Testis (tissue), 3 donors: ENCODE data around the gene TMEM151B. TPM values are rescaled to one million over a fixed set of nuclear protein-coding genes. Genes with fewer than 3 reads are reported as not detected.
"Not testable (repeated sequence)": the region's sequence is repeated elsewhere in the genome, so short reads cannot be mapped to it uniquely, and the experiment has no call there.

Experiments used
- DNase-seq: peaks from one replicate; pipeline ENCODE4 v3.0.0-alpha.2; 2019
- H3K27ac ChIP-seq, 2 donors: fragments of 200-600 bp; sonication (generic); one replicate each; pipeline ENCODE4 v1.5.1; 2019
- H3K27me3 ChIP-seq: fragments of 200-600 bp; sonication (generic); one replicate; pipeline ENCODE4 v1.5.1; 2019
- H3K36me3 ChIP-seq: fragments of 200-600 bp; sonication (generic); one replicate; pipeline ENCODE4 v1.5.1; 2017; ENCODE audit warnings: low read depth; ENCODE audit errors: missing control alignments
- H3K4me1 ChIP-seq: fragments of 200-600 bp; sonication (generic); one replicate; pipeline ENCODE4 v1.5.1; 2019
- H3K4me3 ChIP-seq, 2 donors: fragments of 200-600 bp; sonication (generic); one replicate each; pipeline ENCODE4 v1.5.1; 2017 to 2019
- H3K9me3 ChIP-seq: fragments of 200-600 bp; sonication (generic); one replicate; pipeline ENCODE4 v1.5.1; 2017
- POLR2A ChIP-seq: fragments of 450-650 bp; IDR thresholded peaks from one replicate; pipeline ENCODE4 v1.6.1; 2017; ENCODE audit warnings: antibody characterized with exemption, mild to moderate bottlenecking, moderate library complexity
- WGBS, 2 donors: methylation state at CpG; one replicate each; pipeline ENCODE4 v1.1.5; 2018; 5-methylcytosine and 5-hydroxymethylcytosine counted together
- intact Hi-C: fragments of 100-400 bp; cut with DNase I; formaldehyde crosslinking; loops from one replicate; pipeline ENCODE4 v1.15.1; 2023; ENCODE audit warnings: low total_unique reads
- polyA plus RNA-seq: library from polyadenylated mRNA; stranded (reverse); fragments of 350-450 nt; fragmentation: Illumina TruSeq; extraction: RNeasy Lipid Tissue Mini Kit (QIAGEN cat#74804); gene quantifications from one replicate; pipeline ENCODE4 v1.2.3, GENCODE V29; 2014; ENCODE audit warnings: low read depth, low replicate concordance; ENCODE audit not compliant: insufficient read depth
- total RNA-seq, 2 donors: library from RNA; depleted of rRNA; stranded (reverse); fragments of >200 nt; gene quantifications; one replicate each; pipeline ENCODE4 v1.2.3, GENCODE V29; 2016
- TF ChIP-seq, protein P1 (sequence below), 3 experiments: fragments of 450-650 bp in 2 of 3; fragments of 200-600 bp in 1 of 3; sonication (generic) in 1 of 3; IDR thresholded peaks; one replicate each; pipeline ENCODE4 v1.5.1; 2016 to 2019; ENCODE audit warnings: antibody characterized with exemption in 3 of 3, mild to moderate bottlenecking in 2 of 3, moderate library complexity in 1 of 3

TMEM151B gene
- total and polyA plus RNA-seq, 3 donors from 2014 or later: 1.3 to 2.8 (median 1.6) TPM

DNA sequence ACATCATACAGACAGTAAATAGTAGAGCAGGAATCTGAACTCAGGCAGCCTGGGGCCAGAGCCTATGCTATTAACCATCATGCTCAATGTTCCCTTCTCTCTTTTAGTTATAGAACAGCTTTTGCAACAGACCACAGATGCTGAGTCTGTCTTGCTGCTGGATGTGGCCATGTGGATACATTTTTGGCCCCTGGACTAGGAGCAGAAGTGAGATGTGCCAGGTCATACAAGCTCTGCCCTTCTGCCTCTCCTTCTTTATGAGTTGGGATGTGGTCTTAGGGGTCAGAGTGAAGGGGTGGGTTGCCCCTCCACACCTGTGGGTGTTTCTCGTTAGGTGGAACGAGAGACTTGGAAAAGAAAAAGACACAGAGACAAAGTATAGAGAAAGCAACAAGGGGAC lies 57.5 kb downstream of the TMEM151B start:
- Histone ChIP-seq H3K9me3 (no peaks in the 10 kb centered on the region), H3K4me1 (no peaks in the 10 kb centered on the region), H3K27me3 (no peaks in the 10 kb centered on the region), H3K27ac (no peak overlapping the region), H3K4me3 (no peak overlapping the region), H3K36me3 (no peaks in the 10 kb centered on the region)
- TF ChIP-seq, protein P1, sequence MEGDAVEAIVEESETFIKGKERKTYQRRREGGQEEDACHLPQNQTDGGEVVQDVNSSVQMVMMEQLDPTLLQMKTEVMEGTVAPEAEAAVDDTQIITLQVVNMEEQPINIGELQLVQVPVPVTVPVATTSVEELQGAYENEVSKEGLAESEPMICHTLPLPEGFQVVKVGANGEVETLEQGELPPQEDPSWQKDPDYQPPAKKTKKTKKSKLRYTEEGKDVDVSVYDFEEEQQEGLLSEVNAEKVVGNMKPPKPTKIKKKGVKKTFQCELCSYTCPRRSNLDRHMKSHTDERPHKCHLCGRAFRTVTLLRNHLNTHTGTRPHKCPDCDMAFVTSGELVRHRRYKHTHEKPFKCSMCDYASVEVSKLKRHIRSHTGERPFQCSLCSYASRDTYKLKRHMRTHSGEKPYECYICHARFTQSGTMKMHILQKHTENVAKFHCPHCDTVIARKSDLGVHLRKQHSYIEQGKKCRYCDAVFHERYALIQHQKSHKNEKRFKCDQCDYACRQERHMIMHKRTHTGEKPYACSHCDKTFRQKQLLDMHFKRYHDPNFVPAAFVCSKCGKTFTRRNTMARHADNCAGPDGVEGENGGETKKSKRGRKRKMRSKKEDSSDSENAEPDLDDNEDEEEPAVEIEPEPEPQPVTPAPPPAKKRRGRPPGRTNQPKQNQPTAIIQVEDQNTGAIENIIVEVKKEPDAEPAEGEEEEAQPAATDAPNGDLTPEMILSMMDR (IDR thresholded peaks at IDR 0.05): no peak
- TF ChIP-seq POLR2A: no peak
- intact Hi-C loops: no loop called here
- WGBS, 2 donors: 64 to 91% methylated on average over 2 of the region's 2 CpGs
- no peak for DNase-seq

DNA sequence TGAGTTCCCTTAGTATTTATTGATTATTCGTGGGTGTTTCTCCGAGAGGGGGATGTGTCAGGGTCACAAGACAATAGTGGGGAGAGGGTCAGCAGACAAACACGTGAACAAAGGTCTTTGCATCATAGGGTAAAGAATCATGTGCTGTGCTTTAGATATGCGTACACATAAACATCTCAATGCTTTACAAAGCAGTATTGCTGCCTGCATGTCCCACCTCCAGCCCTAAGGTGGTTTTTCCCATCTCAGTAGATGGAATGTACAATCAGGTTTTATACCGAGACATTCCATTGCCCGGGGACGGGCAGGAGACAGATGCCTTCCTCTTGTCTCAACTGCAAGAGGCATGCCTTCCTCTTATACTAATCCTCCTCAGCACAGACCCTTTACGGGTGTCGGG lies 58.0 kb downstream of the TMEM151B start:
- WGBS, 2 donors: 45 to 47% methylated on average over 7 of the region's 9 CpGs
- H3K27ac ChIP-seq, H3K36me3 ChIP-seq, H3K9me3 ChIP-seq, H3K4me3 ChIP-seq, H3K27me3 ChIP-seq, intact Hi-C loops, H3K4me1 ChIP-seq, DNase-seq: not testable (repeated sequence)

DNA sequence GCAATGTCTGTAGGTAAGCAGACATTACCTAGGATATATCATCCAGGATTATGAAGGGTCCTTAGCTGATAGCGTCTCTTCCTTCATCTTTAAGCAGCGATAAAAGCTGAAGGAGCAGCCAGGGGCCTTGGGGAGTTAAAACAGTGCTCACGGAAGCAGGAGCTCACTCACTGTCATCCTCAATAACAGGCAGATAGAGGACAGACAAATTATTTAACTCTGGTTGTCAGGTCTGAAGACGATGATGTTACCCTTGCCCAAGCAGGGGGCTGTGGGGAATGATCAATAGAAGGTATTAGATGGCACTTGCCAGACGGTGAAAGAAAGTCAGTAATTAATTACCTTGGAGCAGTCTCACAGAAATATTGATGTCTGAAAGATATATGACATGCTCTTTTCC lies 59.6 kb downstream of the TMEM151B start:
- H3K27ac ChIP-seq: no peak overlapping the region

DNA sequence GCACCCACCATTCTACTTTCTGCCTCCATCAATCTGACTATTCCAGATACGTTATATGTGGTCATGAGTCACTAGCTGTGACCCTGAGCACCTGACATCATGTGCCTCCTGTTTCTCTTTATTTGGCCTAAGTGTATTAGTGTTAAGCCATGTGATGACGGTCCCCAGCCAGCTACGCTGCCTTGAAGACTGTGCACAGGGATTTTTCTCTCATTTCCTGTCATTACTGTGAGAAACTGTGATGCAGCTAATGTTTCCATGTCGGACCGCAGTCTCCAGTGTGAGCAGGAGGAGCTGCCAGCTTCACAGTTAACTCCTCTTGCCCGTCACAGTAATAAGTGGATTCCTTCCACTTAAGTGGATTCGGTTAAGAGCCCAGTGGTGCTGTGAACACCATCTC lies 62.3 kb downstream of the TMEM151B start:
- DNase-seq: no peak
- TF ChIP-seq, protein P1 (IDR thresholded peaks at IDR 0.05): no peak
- TF ChIP-seq POLR2A: no peak
- H3K27ac ChIP-seq: no peak overlapping the region
- no peaks in the 10 kb centered on the region for H3K27me3 ChIP-seq
- no peaks in the 10 kb centered on the region for H3K9me3 ChIP-seq
- 77 to 85% methylated on average over 7 of the region's 7 CpGs for WGBS, 2 donors
- H3K4me1 ChIP-seq: no peaks in the 10 kb centered on the region
- H3K36me3 ChIP-seq: no peaks in the 10 kb centered on the region
- intact Hi-C loops: no loop called here
- H3K4me3 ChIP-seq: no peak overlapping the region

More for the DNA sequence above, 59.6 kb downstream of the TMEM151B start:
- intact Hi-C loops: no loop called here
- Histone ChIP-seq H3K9me3 (no peaks in the 10 kb centered on the region), H3K36me3 (no peaks in the 10 kb centered on the region), H3K4me3 (no peak overlapping the region), H3K27me3 (no peaks in the 10 kb centered on the region), H3K4me1 (no peaks in the 10 kb centered on the region)
- no peak for DNase-seq
- TF ChIP-seq, protein P1 (IDR thresholded peaks at IDR 0.05): no peak
- TF ChIP-seq POLR2A: no peak
- 63 to 68% methylated on average over 5 of the region's 5 CpGs for WGBS, 2 donors

DNA sequence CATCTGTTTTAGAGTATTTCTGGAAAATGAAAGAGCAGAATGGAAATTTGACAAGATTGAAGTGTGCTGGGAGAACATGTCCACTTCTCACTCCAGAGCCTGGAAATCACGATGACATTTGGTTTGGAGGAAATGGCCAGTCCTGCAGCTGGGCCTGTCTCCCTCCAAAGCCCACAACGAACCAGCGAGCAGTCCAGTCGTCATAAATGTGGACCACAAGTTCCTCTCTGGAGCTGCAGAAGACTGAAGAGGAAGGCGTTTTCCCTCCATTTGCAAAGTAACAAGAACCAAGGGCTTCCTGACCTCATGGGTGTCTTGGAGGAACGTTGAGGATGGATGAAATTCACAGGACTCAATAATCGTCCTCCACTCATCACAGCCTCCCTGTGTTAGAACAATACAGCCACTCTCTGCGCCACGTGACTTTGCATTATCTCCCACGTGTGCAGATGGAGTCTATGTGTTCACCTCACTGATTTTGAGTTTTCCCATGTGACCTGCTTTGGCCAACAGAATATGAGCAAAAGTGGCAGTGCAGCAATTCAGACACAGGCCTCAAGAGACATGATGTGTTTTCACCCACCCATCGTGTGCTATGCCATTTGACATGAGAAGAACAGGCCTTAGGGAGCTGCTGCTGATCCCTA lies 63.1 kb downstream of the TMEM151B start:
- DNase-seq: no peak
- 79 to 80% methylated on average over 11 of the region's 11 CpGs for WGBS, 2 donors
- intact Hi-C loops: no loop called here
- Histone ChIP-seq H3K27ac (no peak overlapping the region), H3K4me1 (no peaks in the 10 kb centered on the region), H3K9me3 (no peaks in the 10 kb centered on the region), H3K4me3 (no peak overlapping the region), H3K27me3 (no peaks in the 10 kb centered on the region), H3K36me3 (no peaks in the 10 kb centered on the region)
- no peak for TF ChIP-seq POLR2A
- TF ChIP-seq, protein P1 (IDR thresholded peaks at IDR 0.05): no peak
